Duodenal mucosa (tissue), 2 donors: ENCODE data around the gene CEP41.

Experiments
- H3K27ac ChIP-seq: one replicate; pipeline ENCODE4 v1.7.0; 2013; ENCODE audit warnings: low read depth, low read length
- H3K27me3 ChIP-seq, 2 donors: one replicate each; pipeline ENCODE4 v1.7.0; 2013; ENCODE audit warnings: low read length in 2 of 2, control low read depth in 1 of 2; ENCODE audit not compliant: insufficient read depth in 2 of 2, control insufficient read depth in 1 of 2
- H3K36me3 ChIP-seq, 2 donors: one replicate each; pipeline ENCODE4 v1.7.0; 2013; ENCODE audit warnings: low read length in 2 of 2, control low read depth in 1 of 2; ENCODE audit not compliant: insufficient read depth in 2 of 2, control insufficient read depth in 1 of 2
- H3K4me1 ChIP-seq, 2 donors: one replicate each; pipeline ENCODE4 v1.7.0; 2013; ENCODE audit warnings: low read length in 2 of 2, control low read depth in 1 of 2; ENCODE audit not compliant: insufficient read depth in 2 of 2, control insufficient read depth in 1 of 2
- H3K4me3 ChIP-seq, 2 donors: one replicate each; pipeline ENCODE4 v1.7.0; 2013; ENCODE audit warnings: low read length in 2 of 2, low read depth in 1 of 2
- H3K9ac ChIP-seq, 2 donors: one replicate each; pipeline ENCODE4 v1.7.0; 2013; ENCODE audit warnings: low read length in 2 of 2, low read depth in 1 of 2
- H3K9me3 ChIP-seq, 2 donors: one replicate each; pipeline ENCODE4 v1.7.0; 2013; ENCODE audit warnings: low read length in 2 of 2, control low read depth in 1 of 2; ENCODE audit not compliant: control insufficient read depth in 1 of 2

The CEP41 gene

GRCh38 chr7:130346177-130346905, 94.5 kb downstream of the CEP41 start:
- Histone ChIP-seq H3K27ac (no peak overlapping the region), H3K4me1 (peaks cover 0 to 6% of the 10 kb centered on the region in 2 donors), H3K4me3 (no peak overlapping the region), H3K36me3 (no peaks in the 10 kb centered on the region), H3K9ac (no peak overlapping the region), H3K27me3 (no peaks in the 10 kb centered on the region), H3K9me3 (no peaks in the 10 kb centered on the region)

- H3K36me3 ChIP-seq: no peaks in the 10 kb centered on the region
- H3K27me3 ChIP-seq: no peaks in the 10 kb centered on the region
- H3K9me3 ChIP-seq: no peaks in the 10 kb centered on the region
- no peaks in the 10 kb centered on the region for H3K4me1 ChIP-seq
- no peak overlapping the region for H3K27ac ChIP-seq
- no peak overlapping the region for H3K9ac ChIP-seq
- no peak overlapping the region for H3K4me3 ChIP-seq
Measured at GRCh38 chr7:130345725-130346124, 95.1 kb downstream of the CEP41 start.

GRCh38 chr7:130345136-130345535, 95.7 kb downstream of the CEP41 start:
- Histone ChIP-seq H3K9ac (no peak overlapping the region), H3K4me3 (no peak overlapping the region), H3K36me3 (no peaks in the 10 kb centered on the region), H3K4me1 (no peaks in the 10 kb centered on the region), H3K27me3 (no peaks in the 10 kb centered on the region), H3K9me3 (no peaks in the 10 kb centered on the region), H3K27ac (no peak overlapping the region)

GRCh38 chr7:130344271-130344866, 96.4 kb downstream of the CEP41 start, which contains the start of gene CPA5:
TSS of gene CPA5 (plus strand) at chr7:130344816. CDS start at chr7:130346486, 1,670 bp downstream.
- Histone ChIP-seq H3K4me1 (no peaks in the 10 kb centered on the region), H3K36me3 (no peaks in the 10 kb centered on the region), H3K27me3 (no peaks in the 10 kb centered on the region), H3K27ac (no peak within 1 kb of the TSS), H3K9me3 (no peaks in the 10 kb centered on the region), H3K9ac (no peak within 1 kb of the TSS), H3K4me3 (no peak within 1 kb of the TSS)
